Vagina (tissue), 2 donors: Measurements from ENCODE around the gene GPR22. TPM values are rescaled to one million over a fixed set of nuclear protein-coding genes. Genes with fewer than 3 reads are reported as not detected.

Experiments used
- DNase-seq, 2 donors: peaks; one replicate each; pipeline ENCODE4 v3.0.0-alpha.2; 2017; ENCODE audit errors: extremely low spot score in 2 of 2
- H3K27ac ChIP-seq: fragments of 200-600 bp; sonication (generic); one replicate; pipeline ENCODE4 v1.5.1; 2019
- H3K27me3 ChIP-seq: fragments of 200-600 bp; sonication (generic); one replicate; pipeline ENCODE4 v1.5.1; 2019
- H3K36me3 ChIP-seq, 2 donors: fragments of 200-600 bp; sonication (generic); one replicate each; pipeline ENCODE4 v1.5.1; 2017 to 2019
- H3K4me1 ChIP-seq: fragments of 200-600 bp; sonication (generic); one replicate; pipeline ENCODE4 v1.5.1; 2019
- H3K4me3 ChIP-seq, 2 donors: fragments of 200-600 bp; sonication (generic); 1 replicate in 1 of 2; 2 replicates in 1 of 2; pipeline ENCODE4 v1.5.1; 2016 to 2019
- H3K9me3 ChIP-seq: fragments of 200-600 bp; sonication (generic); one replicate; pipeline ENCODE4 v1.5.1; 2019
- CTCF ChIP-seq, 3 experiments: fragments of 450-650 bp in 2 of 3; fragments of 200-600 bp in 1 of 3; sonication (generic) in 1 of 3; IDR thresholded peaks; one replicate each; pipeline ENCODE4 v1.5.1; 2017 to 2019; ENCODE audit warnings: antibody characterized with exemption in 3 of 3, mild to moderate bottlenecking in 2 of 3, moderate library complexity in 2 of 3
- POLR2A ChIP-seq, 2 donors: fragments of 450-650 bp; IDR thresholded peaks; one replicate each; pipeline ENCODE4 v1.6.1; 2017; ENCODE audit warnings: antibody characterized with exemption in 2 of 2, mild to moderate bottlenecking in 2 of 2, moderate library complexity in 2 of 2
- POLR2AphosphoS5 ChIP-seq, 2 donors: sonication (generic); formaldehyde crosslinking; IDR thresholded peaks; one replicate each; pipeline ENCODE4 v1.9.0; 2017; ENCODE audit warnings: antibody characterized with exemption in 2 of 2, mild to moderate bottlenecking in 2 of 2, low read depth in 1 of 2; ENCODE audit not compliant: insufficient read depth in 1 of 2
- intact Hi-C: fragments of 100-400 bp; cut with DNase I; formaldehyde crosslinking; loops from one replicate; pipeline ENCODE4 v1.15.1; 2023
- total RNA-seq: library from RNA; depleted of rRNA; stranded (reverse); fragments of >200 nt; gene quantifications from one replicate; pipeline ENCODE4 v1.2.3, GENCODE V29; 2016

The GPR22 gene
- total RNA-seq: 0.98 TPM

- DNase-seq: no peak
- Histone ChIP-seq H3K4me3 (peak within 1 kb of the TSS; percentile 4 to 23), H3K27ac (peak within 1 kb of the TSS; percentile 43), H3K36me3 (no peaks in the 10 kb centered on the region), H3K4me1 (peaks cover 4% of the 10 kb centered on the region), H3K9me3 (no peaks in the 10 kb centered on the region), H3K27me3 (no peaks in the 10 kb centered on the region)
- TF ChIP-seq CTCF (IDR thresholded peaks at IDR 0.05): no peak
- intact Hi-C loops: loop anchor here (10.0 kb wide), 1 partner anchor 255 kb away; no protein-coding TSS in a partner anchor
Measured at GRCh38 chr7:107469929-107470328, at the start of gene GPR22. TSS of gene GPR22 (plus strand) at chr7:107470057. CDS start at chr7:107474061, 4,004 bp downstream.

GRCh38 chr7:107427462-107427861 lies 42.4 kb upstream of the GPR22 start:
- Histone ChIP-seq H3K36me3 (no peaks in the 10 kb centered on the region), H3K27ac (no peak overlapping the region), H3K4me1 (peaks cover 5% of the 10 kb centered on the region), H3K4me3 (no peak overlapping the region), H3K27me3 (no peaks in the 10 kb centered on the region), H3K9me3 (no peaks in the 10 kb centered on the region)
- TF ChIP-seq POLR2A (IDR thresholded peaks at IDR 0.05) (no peak), CTCF (IDR thresholded peaks at IDR 0.05) (no peak)
- no peak for DNase-seq
- intact Hi-C loops: no loop called here

GRCh38 chr7:107428642-107429041 lies 41.2 kb upstream of the GPR22 start:
- Histone ChIP-seq H3K4me1 (peaks cover 7% of the 10 kb centered on the region), H3K4me3 (no peak overlapping the region), H3K36me3 (no peaks in the 10 kb centered on the region), H3K9me3 (no peaks in the 10 kb centered on the region), H3K27ac (no peak overlapping the region), H3K27me3 (no peaks in the 10 kb centered on the region)
- TF ChIP-seq POLR2AphosphoS5 (IDR thresholded peaks at IDR 0.05; ENCODE audit: insufficient read depth in 1 of 2, low read depth in 1 of 2) (no peak), POLR2A (IDR thresholded peaks at IDR 0.05) (no peak), CTCF (IDR thresholded peaks at IDR 0.05) (no peak)
- intact Hi-C loops: no loop called here
- DNase-seq: no peak

- H3K27ac ChIP-seq: no peak overlapping the region
- no peak for DNase-seq
- peaks cover 7% of the 10 kb centered on the region for H3K4me1 ChIP-seq
- TF ChIP-seq POLR2AphosphoS5 (IDR thresholded peaks at IDR 0.05; ENCODE audit: insufficient read depth in 1 of 2, low read depth in 1 of 2): no peak
- TF ChIP-seq CTCF (IDR thresholded peaks at IDR 0.05): no peak
- TF ChIP-seq POLR2A (IDR thresholded peaks at IDR 0.05): no peak
- no peaks in the 10 kb centered on the region for H3K36me3 ChIP-seq
- intact Hi-C loops: no loop called here
- no peaks in the 10 kb centered on the region for H3K9me3 ChIP-seq
- H3K27me3 ChIP-seq: no peaks in the 10 kb centered on the region
- no peak overlapping the region for H3K4me3 ChIP-seq
Measured at GRCh38 chr7:107430057-107430456, 39.8 kb upstream of the GPR22 start.

GRCh38 chr7:107432261-107432660 lies 37.6 kb upstream of the GPR22 start:
- no peak overlapping the region for H3K27ac ChIP-seq
- no peak for DNase-seq
- TF ChIP-seq CTCF (IDR thresholded peaks at IDR 0.05): no peak
- no peak for TF ChIP-seq POLR2AphosphoS5 (IDR thresholded peaks at IDR 0.05; ENCODE audit: insufficient read depth in 1 of 2, low read depth in 1 of 2)
- no peak for TF ChIP-seq POLR2A (IDR thresholded peaks at IDR 0.05)
- H3K4me1 ChIP-seq: peaks cover 7% of the 10 kb centered on the region
- H3K4me3 ChIP-seq: no peak overlapping the region
- no peaks in the 10 kb centered on the region for H3K9me3 ChIP-seq
- intact Hi-C loops: no loop called here
- H3K36me3 ChIP-seq: no peaks in the 10 kb centered on the region
- no peaks in the 10 kb centered on the region for H3K27me3 ChIP-seq
